ENCODE measurements around the gene KLK4.

The KLK4 gene

GRCh38 chr19:50878851-50879250 lies 32.3 kb downstream of the KLK4 start:
- DNase-seq = no peak

GRCh38 chr19:50877338-50877737 lies 33.9 kb downstream of the KLK4 start:
- DNase-seq = no peak

GRCh38 chr19:50876456-50876855 lies 34.7 kb downstream of the KLK4 start:
- no peak for DNase-seq

GRCh38 chr19:50875795-50876422 lies 35.3 kb downstream of the KLK4 start:
- DNase-seq = no peak

- DNase-seq = no peak
These were observed 37.0 kb downstream of the KLK4 start for GRCh38 chr19:50874211-50874610.

GRCh38 chr19:50873056-50873455 lies 38.1 kb downstream of the KLK4 start, which contains the start of gene KLK2:
Gene KLK2 (plus strand): TSS chr19:50873439. CDS start chr19:50873474, 35 bp downstream.
- no peak for DNase-seq

GRCh38 chr19:50870417-50871089 lies 40.6 kb downstream of the KLK4 start:
- no peak for DNase-seq

GRCh38 chr19:50869479-50869878 lies 41.7 kb downstream of the KLK4 start:
- DNase-seq = no peak

GRCh38 chr19:50861496-50862286 lies 49.5 kb downstream of the KLK4 start:
- DNase-seq = no peak

GRCh38 chr19:50861010-50861409 lies 50.2 kb downstream of the KLK4 start:
- no peak for DNase-seq

GRCh38 chr19:50859849-50860248 lies 51.3 kb downstream of the KLK4 start:
- DNase-seq = no peak

GRCh38 chr19:50858886-50859285 lies 52.3 kb downstream of the KLK4 start:
- DNase-seq = no peak

- no peak for DNase-seq
These were observed 53.8 kb downstream of the KLK4 start for GRCh38 chr19:50857366-50857765.
